HCT116 (cell line): ENCODE results near the gene GTF3C5. TPM values are rescaled to one million over a fixed set of nuclear protein-coding genes. Genes with fewer than 3 reads are reported as not detected.
"Not testable (repeated sequence)": the region's sequence is repeated elsewhere in the genome, so short reads cannot be mapped to it uniquely, and the experiment has no call there.

Experiments used
- ATAC-seq: fragments of 200-7000 bp; cut with Tn5 transposase; 2 replicates; pipeline ENCODE4 v1.9.1; 2020; ENCODE audit warnings: mild to moderate bottlenecking, moderate library complexity
- BruUV-seq: library from RNA; stranded (reverse); fragments of 400-500 nt; replicated peaks from 2 replicates; lab custom pipeline; 2021; lab: Mats Ljungman, UMichigan
- CTCF ChIA-PET: fragments of 300-600 bp; sonication (Branson Sonifier 250); formaldehyde crosslinking; loops from one replicate; lab custom pipeline; 2021; ENCODE audit warnings: antibody characterized with exemption; lab: Charles Lee
- POLR2A ChIA-PET: fragments of 300-600, 350-600 bp; sonication (Branson Sonifier 250); formaldehyde crosslinking; loops from one replicate; lab custom pipeline; 2021; ENCODE audit warnings: antibody characterized with exemption; lab: Charles Lee
- RAD21 ChIA-PET, 2 experiments: fragments of 300-600 bp; sonication (Branson Sonifier 250); formaldehyde crosslinking; loops; one replicate each; lab custom pipeline; 2023; ENCODE audit warnings: low total read pairs in 2 of 2; ENCODE audit not compliant: uncharacterized antibody in 2 of 2, unreplicated experiment in 2 of 2, low non-redundant PET in 1 of 2; lab: Charles Lee
- DNase-seq: peaks from one replicate; pipeline ENCODE4 v3.0.0-alpha.2; 2010; ENCODE audit warnings: low read depth, low spot score
- H2AFZ ChIP-seq: fragments of 200-600 bp; shearing (Covaris generic), sonication (generic); 2 replicates; pipeline ENCODE4 v1.6.1; 2017; ENCODE audit warnings: low read depth, mixed run types, mixed read lengths, antibody characterized with exemption, low read length; ENCODE audit not compliant: poor library complexity, severe bottlenecking
- H3K27ac ChIP-seq: 2 replicates; pipeline ENCODE4 v1.5.1; 2012; ENCODE audit warnings: low read depth, low read length
- H3K27me3 ChIP-seq: fragments of 200-600 bp; sonication (generic); 2 replicates; pipeline ENCODE4 v1.6.1; 2016; ENCODE audit warnings: mixed run types, low read length, mixed read lengths; ENCODE audit not compliant: insufficient read depth
- H3K36me3 ChIP-seq, 2 experiments: fragments of 200-500 bp in 1 of 2; fragments of 200-600 bp in 1 of 2; sonication (Bioruptor generic) in 1 of 2; sonication (generic) in 1 of 2; 2 replicates each; pipeline versions ENCODE4 v1.5.1 to v1.6.1; 2014 to 2016; ENCODE audit warnings: low read length in 2 of 2, inconsistent platforms in 1 of 2, mixed read lengths in 1 of 2, mixed run types in 1 of 2; ENCODE audit not compliant: insufficient read depth in 2 of 2, control insufficient read depth in 1 of 2
- H3K4me1 ChIP-seq, 2 experiments: fragments of 200-600 bp in 1 of 2; sonication (generic) in 1 of 2; 2 replicates each; pipeline versions ENCODE4 v1.5.1 to v1.6.1; 2012 to 2017; ENCODE audit warnings: low read length in 2 of 2, inconsistent platforms in 1 of 2, mild to moderate bottlenecking in 1 of 2, mixed read lengths in 1 of 2, mixed run types in 1 of 2, moderate library complexity in 1 of 2; ENCODE audit not compliant: insufficient read depth in 2 of 2, control insufficient read depth in 1 of 2
- H3K4me2 ChIP-seq: fragments of 200-600 bp; sonication (generic); 2 replicates; pipeline ENCODE4 v1.6.1; 2017; ENCODE audit warnings: mixed run types, low read length, mixed read lengths
- H3K4me3 ChIP-seq, 2 experiments: fragments of 200-600 bp in 1 of 2; sonication (generic) in 1 of 2; replicated peaks in 1 of 2; 2 replicates each; pipeline ENCODE4 v1.5.1; 2011 to 2016; ENCODE audit warnings: low read length in 2 of 2, control low read depth in 1 of 2, low read depth in 1 of 2, mild to moderate bottlenecking in 1 of 2, mixed read lengths in 1 of 2, mixed run types in 1 of 2
- H3K79me2 ChIP-seq: fragments of 200-600 bp; sonication (generic); 2 replicates; pipeline ENCODE4 v1.6.1; 2017; ENCODE audit warnings: mild to moderate bottlenecking, mixed run types, low read length, moderate library complexity, mixed read lengths; ENCODE audit not compliant: insufficient read depth
- H3K9ac ChIP-seq: fragments of 200-600 bp; sonication (generic); 2 replicates; pipeline ENCODE4 v1.6.1; 2016; ENCODE audit warnings: low read length, mixed read lengths
- H3K9me2 ChIP-seq: fragments of 200-600 bp; sonication (generic), shearing (Covaris generic); 2 replicates; pipeline ENCODE4 v1.6.1; 2017; ENCODE audit warnings: mixed run types, mild to moderate bottlenecking, moderate library complexity; ENCODE audit not compliant: insufficient read depth
- H3K9me3 ChIP-seq, 2 experiments: fragments of 200-500 bp in 1 of 2; fragments of 200-600 bp in 1 of 2; sonication (Bioruptor generic) in 1 of 2; sonication (generic) in 1 of 2; 2 replicates each; pipeline ENCODE4 v1.6.1; 2014 to 2017; ENCODE audit warnings: low read length in 2 of 2, mixed read lengths in 2 of 2, inconsistent platforms in 1 of 2, low read depth in 1 of 2, mild to moderate bottlenecking in 1 of 2, mixed run types in 1 of 2, moderate library complexity in 1 of 2; ENCODE audit not compliant: control insufficient read depth in 1 of 2, insufficient read depth in 1 of 2
- H4K20me1 ChIP-seq: fragments of 200-600 bp; sonication (generic), shearing (Covaris generic); 2 replicates; pipeline ENCODE4 v1.6.1; 2017; ENCODE audit warnings: mixed run types, mild to moderate bottlenecking, moderate library complexity; ENCODE audit not compliant: insufficient read depth
- ATF3 ChIP-seq: IDR thresholded peaks from 2 replicates; pipeline ENCODE4 v1.6.1; 2012
- EGR1 ChIP-seq: IDR thresholded peaks from 2 replicates; pipeline ENCODE4 v1.6.1; 2012; ENCODE audit warnings: low read depth
- RAD21 ChIP-seq: IDR thresholded peaks from 2 replicates; pipeline ENCODE4 v1.6.1; 2012; ENCODE audit warnings: low read depth, mild to moderate bottlenecking
- TCF7L2 ChIP-seq: IDR thresholded peaks from 2 replicates; pipeline ENCODE4 v1.7.0; 2011; ENCODE audit warnings: borderline replicate concordance, inconsistent platforms; ENCODE audit not compliant: insufficient read depth, insufficient read length; ENCODE audit errors: extremely low read depth
- ZFX ChIP-seq: fragments of 450-650 bp; IDR thresholded peaks from 2 replicates; pipeline ENCODE4 v1.6.1; 2017
- intact Hi-C: fragments of 100-400 bp; cut with micrococcal nuclease; formaldehyde crosslinking; loops from 2 replicates; pipeline ENCODE4 v1.10.0; 2022
- total RNA-seq: library from RNA; stranded (reverse); gene quantifications from one replicate; pipeline ENCODE4 v1.2.1, GENCODE V29; 2021; ENCODE audit not compliant: unreplicated experiment

Gene GTF3C5
- total RNA-seq, 1 experiment from 2014 or later = 95.1 TPM

- Histone ChIP-seq H4K20me1 (no peaks in the 10 kb centered on the region), H2AFZ (no peak overlapping the region), H3K9me3 (no peaks in the 10 kb centered on the region)
- no peak for TF ChIP-seq EGR1
- TF ChIP-seq ZFX = no peak
- TF ChIP-seq RAD21 = no peak
- no peak for TF ChIP-seq TCF7L2
- no peak for TF ChIP-seq ATF3
- TF ChIP-seq, all 23 proteins: peak for 0
- ChIA-PET CTCF (no interaction called here), RAD21 (no interaction called here), POLR2A (no interaction called here)
- Histone ChIP-seq H3K9me2 (no peaks in the 10 kb centered on the region), H3K36me3 (no peaks in the 10 kb centered on the region), H3K4me2 (no peak overlapping the region), H3K27ac (no peak overlapping the region), H3K27me3 (no peaks in the 10 kb centered on the region), H3K9ac (no peak overlapping the region), H3K4me3 (no peak overlapping the region), H3K4me1 (no peaks in the 10 kb centered on the region), H3K79me2 (no peaks in the 10 kb centered on the region)
- intact Hi-C loops = no loop called here
- DNase-seq (no peak), ATAC-seq (no peak)
- no TSS peak for BruUV-seq
Measured at GRCh38 chr9:133067813-133068212, 37.0 kb downstream of the GTF3C5 start.

- CTCF ChIA-PET, H3K27ac ChIP-seq, DNase-seq, H2AFZ ChIP-seq, H3K36me3 ChIP-seq, ATAC-seq, H3K4me2 ChIP-seq, H3K9ac ChIP-seq, H3K4me3 ChIP-seq, H3K4me1 ChIP-seq, H3K27me3 ChIP-seq, H3K79me2 ChIP-seq, BruUV-seq, intact Hi-C loops, RAD21 ChIA-PET, H3K9me2 ChIP-seq, POLR2A ChIA-PET, H3K9me3 ChIP-seq, H4K20me1 ChIP-seq: not testable (repeated sequence)
Measured at GRCh38 chr9:133068431-133068830, 37.6 kb downstream of the GTF3C5 start.

GRCh38 chr9:133070500-133070961, 39.7 kb downstream of the GTF3C5 start:
- CTCF ChIA-PET, H2AFZ ChIP-seq, H3K27ac ChIP-seq, BruUV-seq, H3K4me2 ChIP-seq, H3K36me3 ChIP-seq, RAD21 ChIA-PET, H3K79me2 ChIP-seq, H4K20me1 ChIP-seq, H3K4me1 ChIP-seq, H3K9ac ChIP-seq, DNase-seq, ATAC-seq, POLR2A ChIA-PET, H3K9me3 ChIP-seq, H3K9me2 ChIP-seq, intact Hi-C loops, H3K4me3 ChIP-seq, H3K27me3 ChIP-seq: not testable (repeated sequence)

- ATAC-seq, BruUV-seq: not testable (repeated sequence)
Measured at GRCh38 chr9:133070985-133071384, 40.2 kb downstream of the GTF3C5 start.

More at GRCh38 chr9:133070985-133071384, 40.2 kb downstream of the GTF3C5 start:
- POLR2A ChIA-PET, H3K9me3 ChIP-seq, H3K36me3 ChIP-seq, H3K9me2 ChIP-seq, H3K4me1 ChIP-seq, H3K79me2 ChIP-seq, H3K4me3 ChIP-seq, H4K20me1 ChIP-seq, DNase-seq, intact Hi-C loops, H3K27me3 ChIP-seq, H2AFZ ChIP-seq, H3K9ac ChIP-seq, CTCF ChIA-PET, H3K27ac ChIP-seq, H3K4me2 ChIP-seq, RAD21 ChIA-PET: not testable (repeated sequence)
